Nephron (organoid): Measurements from ENCODE around the gene FBXO36.

ENCODE experiments used
- H3K27ac Mint-ChIP-seq, 3 experiments: 2 replicates each; pipeline ENCODE4 v1.8.0; 2020; ENCODE audit warnings: mixed read lengths in 3 of 3, mild to moderate bottlenecking in 2 of 3, moderate library complexity in 1 of 3
- H3K27me3 Mint-ChIP-seq: 2 replicates; pipeline ENCODE4 v1.8.0; 2021; ENCODE audit warnings: low read depth, mild to moderate bottlenecking, moderate library complexity, mixed read lengths
- H3K36me3 Mint-ChIP-seq: 2 replicates; pipeline ENCODE4 v1.8.0; 2020; ENCODE audit warnings: low read depth, mixed read lengths
- H3K4me1 Mint-ChIP-seq: 2 replicates; pipeline ENCODE4 v1.8.0; 2020; ENCODE audit warnings: mixed read lengths
- H3K4me3 Mint-ChIP-seq, 3 experiments: 2 replicates each; pipeline ENCODE4 v1.8.0; 2020; ENCODE audit warnings: mild to moderate bottlenecking in 3 of 3, mixed read lengths in 3 of 3, moderate library complexity in 2 of 3
- H3K9me3 Mint-ChIP-seq: 2 replicates; pipeline ENCODE4 v1.8.0; 2020; ENCODE audit warnings: mixed read lengths
- CTCF ChIP-seq, 3 experiments: fragments of 200-600 bp; sonication (generic); IDR thresholded peaks; one replicate each; pipeline ENCODE4 v1.5.0; 2021; ENCODE audit warnings: antibody characterized with exemption in 3 of 3; ENCODE audit not compliant: unreplicated experiment in 3 of 3

Gene FBXO36

GRCh38 chr2:229943171-229943570 is 20.9 kb downstream of the FBXO36 start:
- no peaks in the 10 kb centered on the region for H3K27me3 Mint-ChIP-seq
- H3K9me3 Mint-ChIP-seq = no peaks in the 10 kb centered on the region
- H3K4me1 Mint-ChIP-seq = peaks cover 10% of the 10 kb centered on the region
- H3K36me3 Mint-ChIP-seq = peaks cover 11% of the 10 kb centered on the region
- no peak for TF ChIP-seq CTCF (IDR thresholded peaks at IDR 0.05; ENCODE audit: unreplicated experiment in 3 of 3)
- H3K4me3 Mint-ChIP-seq = no peak overlapping the region
- peak overlapping the region in 1 of 3 experiments; percentile 72 for H3K27ac Mint-ChIP-seq

GRCh38 chr2:229943770-229944449 is 21.6 kb downstream of the FBXO36 start:
- Mint-ChIP-seq H3K36me3 (peaks cover 11% of the 10 kb centered on the region), H3K27ac (peak overlapping the region; percentile 11 to 72 (median 14)), H3K27me3 (no peaks in the 10 kb centered on the region), H3K4me3 (no peak overlapping the region), H3K9me3 (no peaks in the 10 kb centered on the region), H3K4me1 (peaks cover 10% of the 10 kb centered on the region)
- no peak for TF ChIP-seq CTCF (IDR thresholded peaks at IDR 0.05; ENCODE audit: unreplicated experiment in 3 of 3)

GRCh38 chr2:229945975-229946374 is 23.7 kb downstream of the FBXO36 start:
- Mint-ChIP-seq H3K27me3 (no peaks in the 10 kb centered on the region), H3K4me3 (no peak overlapping the region), H3K36me3 (peaks cover 8% of the 10 kb centered on the region), H3K27ac (no peak overlapping the region), H3K9me3 (no peaks in the 10 kb centered on the region), H3K4me1 (peaks cover 10% of the 10 kb centered on the region)
- TF ChIP-seq CTCF (IDR thresholded peaks at IDR 0.05; ENCODE audit: unreplicated experiment in 3 of 3) = no peak

GRCh38 chr2:229947544-229947943 is 25.2 kb downstream of the FBXO36 start:
- Mint-ChIP-seq H3K4me3 (no peak overlapping the region), H3K27ac (no peak overlapping the region), H3K4me1 (peaks cover 10% of the 10 kb centered on the region), H3K36me3 (peaks cover 8% of the 10 kb centered on the region), H3K27me3 (no peaks in the 10 kb centered on the region), H3K9me3 (no peaks in the 10 kb centered on the region)
- no peak for TF ChIP-seq CTCF (IDR thresholded peaks at IDR 0.05; ENCODE audit: unreplicated experiment in 3 of 3)

GRCh38 chr2:229952256-229952835 is 30.0 kb downstream of the FBXO36 start:
- Mint-ChIP-seq H3K27ac (no peak overlapping the region), H3K27me3 (no peaks in the 10 kb centered on the region), H3K4me1 (no peaks in the 10 kb centered on the region), H3K9me3 (no peaks in the 10 kb centered on the region), H3K36me3 (no peaks in the 10 kb centered on the region), H3K4me3 (no peak overlapping the region)
- no peak for TF ChIP-seq CTCF (IDR thresholded peaks at IDR 0.05; ENCODE audit: unreplicated experiment in 3 of 3)

GRCh38 chr2:229955663-229956062 is 33.4 kb downstream of the FBXO36 start:
- Mint-ChIP-seq H3K36me3 (no peaks in the 10 kb centered on the region), H3K4me3 (no peak overlapping the region), H3K27me3 (no peaks in the 10 kb centered on the region), H3K9me3 (no peaks in the 10 kb centered on the region), H3K27ac (no peak overlapping the region), H3K4me1 (no peaks in the 10 kb centered on the region)
- no peak for TF ChIP-seq CTCF (IDR thresholded peaks at IDR 0.05; ENCODE audit: unreplicated experiment in 3 of 3)
